A549 treated with ZK216348 at 1 μM for 4 hours (cell line): ENCODE measurements around the gene PNLIPRP3. TPM values are rescaled to one million over a fixed set of nuclear protein-coding genes. Genes with fewer than 3 reads are reported as not detected.

Source experiments
- total RNA-seq: library from RNA; stranded (reverse); fragments of 200-300 nt; extraction: Qiagen RNA extraction; gene quantifications from 5 replicates; pipeline ENCODE4 v1.2.3, GENCODE V29; 2022; ENCODE audit warnings: low read depth

The PNLIPRP3 gene
- not detected in 5 replicates for total RNA-seq

DNA sequence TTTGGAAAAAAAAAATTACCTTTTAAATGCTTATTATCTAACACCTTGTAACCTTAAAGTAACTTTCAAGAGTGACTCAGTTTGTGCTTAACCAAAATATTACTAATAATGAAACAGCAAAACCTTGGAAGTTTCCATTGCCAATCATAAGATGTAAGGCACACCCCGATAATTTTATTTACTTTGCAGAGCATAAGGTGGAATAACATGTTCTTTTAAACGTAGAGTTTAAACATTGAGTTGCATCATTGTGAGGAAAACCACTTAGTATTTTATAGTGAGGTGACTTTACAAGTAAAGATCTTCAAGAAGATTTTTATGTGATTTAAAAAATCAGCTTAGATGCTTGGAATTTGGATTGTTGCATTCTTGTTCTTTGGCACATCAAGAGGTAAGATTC lies at the start of gene PNLIPRP3:
Gene PNLIPRP3 (plus strand): TSS at position 177 of the 400 bp plus-strand sequence. CDS start 166 bp downstream, at position 343.

Other genes with a start within 250 kb of the PNLIPRP3 start
- gene GFRA1, start 154.6 kb upstream of the PNLIPRP3 start, total RNA-seq, result 7.1 to 11.1 TPM (median 10.0 TPM) in 5 replicates
- gene CCDC172, start 103.4 kb upstream of the PNLIPRP3 start, total RNA-seq, result not detected in 5 replicates
- not detected in 5 replicates for gene PNLIP, start 118.1 kb downstream of the PNLIPRP3 start, total RNA-seq
- not detected in 5 replicates for gene PNLIPRP1, start 163.1 kb downstream of the PNLIPRP3 start, total RNA-seq
- 0.12 TPM in 1 of 5 replicates, not detected in the others for gene PNLIPRP2, start 193.1 kb downstream of the PNLIPRP3 start, total RNA-seq